OCI-LY1 (cell line): ENCODE measurements around the gene UBL3.
A peak's percentile ranks its signal among the peaks of the same experiment; 100 is the strongest.

Source experiments
- H2AFZ ChIP-seq: fragments of 200-600 bp; sonication (generic), shearing (Covaris generic); 2 replicates; pipeline ENCODE4 v1.6.0; 2014; ENCODE audit warnings: antibody characterized with exemption, mild to moderate bottlenecking, low read length
- H3F3A ChIP-seq: fragments of 200-600 bp; sonication (generic), shearing (Covaris generic); 2 replicates; pipeline ENCODE4 v1.6.0; 2014; ENCODE audit warnings: mild to moderate bottlenecking, antibody characterized with exemption, low read length, moderate library complexity; ENCODE audit not compliant: insufficient read depth
- H3K27ac ChIP-seq: fragments of 200-600 bp; sonication (generic); 2 replicates; pipeline ENCODE4 v1.5.1; 2014; ENCODE audit warnings: low read length, mixed run types, mild to moderate bottlenecking, low read depth; ENCODE audit not compliant: poor library complexity, severe bottlenecking
- H3K27me3 ChIP-seq: fragments of 200-600 bp; sonication (generic); 2 replicates; pipeline ENCODE4 v1.6.0; 2014; ENCODE audit warnings: antibody characterized with exemption, mild to moderate bottlenecking, low read length, moderate library complexity; ENCODE audit not compliant: insufficient read depth
- H3K36me3 ChIP-seq: fragments of 200-600 bp; sonication (generic); 2 replicates; pipeline ENCODE4 v1.6.1; 2014; ENCODE audit warnings: mild to moderate bottlenecking, antibody characterized with exemption, low read length, moderate library complexity, mixed read lengths; ENCODE audit not compliant: insufficient read depth
- H3K4me1 ChIP-seq: fragments of 200-600 bp; sonication (generic); 2 replicates; pipeline ENCODE4 v1.5.1; 2014; ENCODE audit warnings: mild to moderate bottlenecking, low read length, moderate library complexity; ENCODE audit not compliant: insufficient read depth, severe bottlenecking
- H3K4me2 ChIP-seq: fragments of 200-600 bp; sonication (generic), shearing (Covaris generic); 2 replicates; pipeline ENCODE4 v1.6.1; 2014; ENCODE audit warnings: low read length
- H3K4me3 ChIP-seq: fragments of 200-600 bp; sonication (generic); 2 replicates; pipeline ENCODE4 v1.5.1; 2014; ENCODE audit warnings: low read length, low read depth, mild to moderate bottlenecking, mixed read lengths; ENCODE audit not compliant: poor library complexity, severe bottlenecking
- H3K79me2 ChIP-seq: fragments of 200-600 bp; shearing (Covaris generic); 2 replicates; pipeline ENCODE4 v1.6.1; 2016; ENCODE audit warnings: mixed run types, low read length, mixed read lengths; ENCODE audit not compliant: insufficient read depth
- H3K9ac ChIP-seq: fragments of 200-600 bp; sonication (generic), shearing (Covaris generic); 2 replicates; pipeline ENCODE4 v1.6.1; 2014; ENCODE audit warnings: mild to moderate bottlenecking, low read length, mixed read lengths
- H3K9me2 ChIP-seq: fragments of 200-600 bp; sonication (generic), shearing (Covaris generic); 2 replicates; pipeline ENCODE4 v1.6.1; 2014; ENCODE audit warnings: low read depth, mild to moderate bottlenecking, low read length, mixed read lengths
- H3K9me3 ChIP-seq: fragments of 200-600 bp; shearing (Covaris generic); 2 replicates; pipeline ENCODE4 v1.6.1; 2014; ENCODE audit warnings: low read length, mixed read lengths
- H4K20me1 ChIP-seq: fragments of 200-600 bp; sonication (generic), shearing (Covaris generic); 2 replicates; pipeline ENCODE4 v1.6.0; 2016; ENCODE audit warnings: mild to moderate bottlenecking, low read length; ENCODE audit not compliant: insufficient read depth
- EZH2 ChIP-seq: fragments of 200-600 bp; sonication (generic), shearing (Covaris generic); IDR thresholded peaks from 2 replicates; pipeline ENCODE4 v1.8.0; 2017; ENCODE audit warnings: borderline replicate concordance, mixed run types, mild to moderate bottlenecking, antibody characterized with exemption, low read length, moderate library complexity, mixed read lengths
- TF ChIP-seq, protein P1 (sequence below): fragments of 200-600 bp; sonication (generic), shearing (Covaris generic); IDR thresholded peaks from 2 replicates; pipeline ENCODE4 v1.5.1; 2017; ENCODE audit warnings: mild to moderate bottlenecking, antibody characterized with exemption, low read length, moderate library complexity, mixed read lengths

UBL3 gene

DNA sequence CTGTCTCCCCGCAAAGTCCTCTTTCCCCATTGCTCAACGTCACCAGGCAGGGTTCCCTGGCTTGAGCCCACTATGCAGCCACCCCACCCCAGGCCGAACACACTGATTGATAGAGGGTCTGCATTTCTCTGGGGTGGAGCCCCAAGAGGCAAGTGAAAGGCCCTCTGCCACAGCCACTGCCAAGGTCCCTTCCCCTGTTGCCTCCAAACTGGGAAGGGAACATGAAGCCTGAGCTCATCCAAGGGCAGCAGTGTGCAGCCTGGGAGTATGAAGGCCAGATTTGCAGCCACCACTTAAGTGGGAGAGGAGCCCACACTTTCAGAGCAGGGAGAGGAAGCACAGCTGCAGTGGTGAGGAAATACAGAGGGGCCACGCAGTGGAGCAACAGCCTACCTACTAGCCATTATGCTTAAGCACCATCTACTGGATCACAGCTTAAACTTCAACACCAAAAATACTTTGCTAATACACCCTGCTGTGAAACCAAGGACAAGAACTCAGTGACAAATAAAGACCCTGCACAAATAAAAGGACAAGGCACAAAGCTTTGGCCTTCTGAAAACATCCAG, 48.6 kb downstream of the UBL3 start:
- Histone ChIP-seq H3F3A (no peaks in the 10 kb centered on the region), H3K27me3 (0 out of 2 replicates have a peak, but pooled peaks cover 3% of the 10 kb centered on the region), H3K4me2 (no peak overlapping the region), H3K4me1 (no peaks in the 10 kb centered on the region), H3K4me3 (no peak overlapping the region), H3K9me2 (no peaks in the 10 kb centered on the region), H3K27ac (no peak overlapping the region), H3K36me3 (no peaks in the 10 kb centered on the region), H3K9ac (no peak overlapping the region), H3K9me3 (no peaks in the 10 kb centered on the region), H3K79me2 (no peaks in the 10 kb centered on the region), H2AFZ (no peak overlapping the region), H4K20me1 (no peaks in the 10 kb centered on the region)
- TF ChIP-seq, protein P1, sequence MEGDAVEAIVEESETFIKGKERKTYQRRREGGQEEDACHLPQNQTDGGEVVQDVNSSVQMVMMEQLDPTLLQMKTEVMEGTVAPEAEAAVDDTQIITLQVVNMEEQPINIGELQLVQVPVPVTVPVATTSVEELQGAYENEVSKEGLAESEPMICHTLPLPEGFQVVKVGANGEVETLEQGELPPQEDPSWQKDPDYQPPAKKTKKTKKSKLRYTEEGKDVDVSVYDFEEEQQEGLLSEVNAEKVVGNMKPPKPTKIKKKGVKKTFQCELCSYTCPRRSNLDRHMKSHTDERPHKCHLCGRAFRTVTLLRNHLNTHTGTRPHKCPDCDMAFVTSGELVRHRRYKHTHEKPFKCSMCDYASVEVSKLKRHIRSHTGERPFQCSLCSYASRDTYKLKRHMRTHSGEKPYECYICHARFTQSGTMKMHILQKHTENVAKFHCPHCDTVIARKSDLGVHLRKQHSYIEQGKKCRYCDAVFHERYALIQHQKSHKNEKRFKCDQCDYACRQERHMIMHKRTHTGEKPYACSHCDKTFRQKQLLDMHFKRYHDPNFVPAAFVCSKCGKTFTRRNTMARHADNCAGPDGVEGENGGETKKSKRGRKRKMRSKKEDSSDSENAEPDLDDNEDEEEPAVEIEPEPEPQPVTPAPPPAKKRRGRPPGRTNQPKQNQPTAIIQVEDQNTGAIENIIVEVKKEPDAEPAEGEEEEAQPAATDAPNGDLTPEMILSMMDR, result peak; percentile 10; the same call in 1 of the 2 replicates
- TF ChIP-seq EZH2, result no peak

DNA sequence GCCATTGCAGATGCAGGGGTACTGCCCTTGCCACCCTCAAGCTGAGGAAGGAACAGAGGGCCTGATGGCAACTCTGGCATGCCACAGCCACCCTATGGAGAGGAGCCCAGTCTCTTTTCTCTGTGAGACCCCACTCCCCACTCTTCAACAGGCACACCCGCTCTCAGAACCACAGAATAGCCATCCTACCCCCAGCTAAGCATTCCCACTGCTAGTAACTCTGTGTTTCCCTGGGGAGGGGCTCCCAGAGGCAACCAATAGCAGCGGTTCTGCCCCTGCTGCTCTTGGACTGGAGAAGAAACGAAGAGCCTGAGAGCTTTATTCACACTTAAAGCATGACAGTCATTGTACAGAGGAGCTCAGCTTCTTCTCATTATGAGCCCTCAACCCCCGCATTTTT, 49.3 kb downstream of the UBL3 start:
- Histone ChIP-seq H3K9me2 (no peaks in the 10 kb centered on the region), H3K4me2 (no peak overlapping the region), H3F3A (no peaks in the 10 kb centered on the region), H2AFZ (no peak overlapping the region), H3K27ac (no peak overlapping the region), H3K9me3 (no peaks in the 10 kb centered on the region), H3K79me2 (no peaks in the 10 kb centered on the region), H3K4me3 (no peak overlapping the region), H3K4me1 (no peaks in the 10 kb centered on the region), H3K9ac (no peak overlapping the region), H3K27me3 (0 out of 2 replicates have a peak, but pooled peaks cover 3% of the 10 kb centered on the region), H4K20me1 (no peaks in the 10 kb centered on the region), H3K36me3 (no peaks in the 10 kb centered on the region)
- TF ChIP-seq, protein P1, result no peak

DNA sequence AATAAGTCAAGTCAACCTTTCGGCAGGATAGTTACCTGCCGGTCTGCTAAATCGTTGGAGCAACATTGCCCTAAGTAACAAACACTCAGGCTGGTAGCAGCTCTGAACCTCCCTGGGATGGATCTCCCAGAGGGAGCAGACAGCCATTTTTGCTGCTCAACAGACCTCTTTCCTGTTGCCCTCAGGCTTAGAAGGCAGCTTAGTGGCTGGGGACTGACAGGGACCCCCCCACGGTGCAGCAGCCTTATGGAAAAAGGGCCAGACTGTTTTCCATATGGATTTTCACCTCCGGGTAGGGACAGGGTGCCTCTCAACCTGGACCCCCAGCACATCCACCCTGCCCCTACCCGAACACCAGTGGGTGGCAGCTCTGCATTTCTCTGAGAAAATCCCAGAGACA, 49.7 kb downstream of the UBL3 start:
- no peak overlapping the region for H3K4me3 ChIP-seq
- H3K9me3 ChIP-seq, result no peaks in the 10 kb centered on the region
- no peak overlapping the region for H3K9ac ChIP-seq
- TF ChIP-seq, protein P1, result no peak
- TF ChIP-seq EZH2, result no peak
- no peak overlapping the region for H3K4me2 ChIP-seq
- no peaks in the 10 kb centered on the region for H3F3A ChIP-seq
- no peaks in the 10 kb centered on the region for H3K79me2 ChIP-seq
- H3K27ac ChIP-seq, result no peak overlapping the region
- no peaks in the 10 kb centered on the region for H3K9me2 ChIP-seq
- H3K27me3 ChIP-seq, result 0 out of 2 replicates have a peak, but pooled peaks cover 3% of the 10 kb centered on the region
- H3K36me3 ChIP-seq, result no peaks in the 10 kb centered on the region
- no peaks in the 10 kb centered on the region for H3K4me1 ChIP-seq
- no peak overlapping the region for H2AFZ ChIP-seq
- H4K20me1 ChIP-seq, result no peaks in the 10 kb centered on the region
